NCI-H2081 treated with DMSO at 0.1 percent for 48 hours (cell line): ENCODE results near the gene KCP.
"Not testable (repeated sequence)": the region's sequence is repeated elsewhere in the genome, so short reads cannot be mapped to it uniquely, and the experiment has no call there.

Experiments
- DNase-seq: peaks from one replicate; lab custom pipeline; 2025; lab: John Stamatoyannopoulos, UW

KCP gene

GRCh38 chr7:128910569-128910945 is at the start of gene KCP:
KCP (minus strand) TSS chr7:128910709; CDS start chr7:128910676, 33 bp downstream.
- no peak for DNase-seq

- no peak for DNase-seq
Measured at GRCh38 chr7:128959296-128959695, 48.8 kb upstream of the KCP start.

GRCh38 chr7:128955981-128956380 is 45.5 kb upstream of the KCP start:
- DNase-seq: no peak

- DNase-seq: no peak
Measured at GRCh38 chr7:128954830-128955802, 44.6 kb upstream of the KCP start.

GRCh38 chr7:128954150-128954549 is 43.6 kb upstream of the KCP start:
- no peak for DNase-seq

- no peak for DNase-seq
Measured at GRCh38 chr7:128951296-128951695, 40.8 kb upstream of the KCP start.

DNA sequence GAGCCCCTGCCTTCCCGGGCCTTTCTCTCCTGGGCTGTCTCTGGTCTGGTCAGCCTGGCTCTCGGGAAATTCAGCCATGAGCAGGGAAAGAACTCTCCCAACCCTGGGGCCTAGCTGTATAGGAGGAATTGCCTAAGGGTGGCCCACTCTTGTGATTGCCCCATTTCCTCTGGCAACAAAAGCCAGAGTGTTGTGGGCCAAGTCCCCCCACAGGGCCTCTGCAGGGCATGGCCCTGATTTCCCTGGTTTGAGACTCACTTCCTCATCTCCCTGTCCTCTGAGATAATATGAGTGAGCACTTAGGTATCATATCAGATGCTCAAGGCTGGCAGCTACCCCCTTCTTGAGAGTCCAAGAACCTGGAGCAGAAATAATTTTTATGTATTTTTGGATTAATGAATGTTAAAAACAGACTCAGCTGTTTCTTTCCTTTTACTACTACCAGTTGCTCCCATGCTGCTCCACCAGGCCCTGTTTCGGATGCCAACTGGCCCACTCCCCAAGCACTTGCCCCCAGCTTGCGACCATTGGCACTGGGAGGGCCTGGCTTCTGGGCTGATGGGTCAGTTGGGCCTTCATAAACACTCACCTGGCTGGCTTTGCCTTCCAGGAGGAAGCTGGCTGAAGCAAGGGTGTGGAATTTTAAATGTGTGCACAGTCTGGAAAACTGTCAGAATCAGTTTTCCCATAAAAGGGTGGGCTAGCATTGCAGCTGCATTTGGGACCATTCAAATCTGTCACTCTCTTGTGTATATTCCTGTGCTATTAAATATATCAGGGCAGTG is 38.7 kb upstream of the KCP start:
- DNase-seq: no peak

- no peak for DNase-seq
Measured at GRCh38 chr7:128948312-128948973, 37.9 kb upstream of the KCP start.

- DNase-seq: no peak
Measured at GRCh38 chr7:128947854-128948253, 37.3 kb upstream of the KCP start.

GRCh38 chr7:128946936-128947830 is 36.7 kb upstream of the KCP start:
- no peak for DNase-seq

- DNase-seq: no peak
Measured at GRCh38 chr7:128945668-128946366, 35.3 kb upstream of the KCP start.

DNA sequence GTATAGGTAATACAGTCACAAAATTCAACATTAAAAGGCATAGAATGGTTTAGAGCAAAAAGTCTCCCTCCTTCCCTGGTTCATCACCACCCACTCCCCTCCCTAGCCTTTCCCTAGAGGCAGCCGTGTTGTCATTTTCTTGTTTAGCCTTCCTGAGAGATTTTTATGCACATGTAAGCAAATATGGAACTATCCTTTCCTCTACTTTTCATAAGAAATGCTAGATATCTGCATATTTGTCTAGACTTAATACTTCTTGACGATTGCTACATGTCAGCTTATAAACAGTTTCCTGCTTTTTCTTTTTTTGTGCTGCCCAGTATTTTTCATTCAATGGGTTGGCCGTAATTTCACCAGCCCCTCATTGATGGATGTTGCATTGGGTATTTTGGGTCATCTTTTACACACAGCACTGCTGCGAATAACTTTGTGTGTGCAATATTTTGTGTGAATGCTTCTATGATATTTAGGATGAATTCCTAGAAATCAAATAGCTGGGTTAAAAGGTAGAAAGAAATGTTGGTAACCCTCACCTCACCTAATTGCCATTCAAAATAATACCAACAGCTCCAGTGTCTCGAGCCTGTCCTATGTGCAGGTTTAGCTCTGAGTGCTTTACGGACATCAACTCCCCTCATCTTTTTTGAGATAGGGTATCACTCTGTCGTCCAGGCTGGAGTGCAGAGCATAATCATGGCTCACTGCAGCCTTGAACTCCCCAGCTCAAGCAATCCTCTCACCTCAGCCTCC is 34.2 kb upstream of the KCP start:
- no peak for DNase-seq

DNA sequence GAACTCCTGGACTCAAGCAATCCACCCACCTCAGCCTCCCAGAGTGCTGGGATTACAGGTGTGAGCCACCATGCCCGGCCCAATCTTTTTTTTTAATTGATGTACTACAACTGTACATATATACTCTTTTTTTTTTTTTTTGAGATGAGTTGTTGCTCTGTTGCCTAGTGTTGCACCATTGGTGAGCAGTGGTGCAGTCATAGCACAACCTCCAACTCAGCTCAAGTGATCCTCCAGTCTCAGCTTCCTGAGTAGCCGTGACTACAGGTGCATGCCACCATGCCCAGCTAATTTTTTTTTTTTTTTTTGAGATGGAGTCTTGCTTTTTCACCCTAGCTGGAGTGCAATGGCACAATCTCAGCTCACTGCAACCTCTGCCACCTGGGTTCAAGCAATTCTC is 32.7 kb upstream of the KCP start:
- not testable (repeated sequence) for DNase-seq

DNA sequence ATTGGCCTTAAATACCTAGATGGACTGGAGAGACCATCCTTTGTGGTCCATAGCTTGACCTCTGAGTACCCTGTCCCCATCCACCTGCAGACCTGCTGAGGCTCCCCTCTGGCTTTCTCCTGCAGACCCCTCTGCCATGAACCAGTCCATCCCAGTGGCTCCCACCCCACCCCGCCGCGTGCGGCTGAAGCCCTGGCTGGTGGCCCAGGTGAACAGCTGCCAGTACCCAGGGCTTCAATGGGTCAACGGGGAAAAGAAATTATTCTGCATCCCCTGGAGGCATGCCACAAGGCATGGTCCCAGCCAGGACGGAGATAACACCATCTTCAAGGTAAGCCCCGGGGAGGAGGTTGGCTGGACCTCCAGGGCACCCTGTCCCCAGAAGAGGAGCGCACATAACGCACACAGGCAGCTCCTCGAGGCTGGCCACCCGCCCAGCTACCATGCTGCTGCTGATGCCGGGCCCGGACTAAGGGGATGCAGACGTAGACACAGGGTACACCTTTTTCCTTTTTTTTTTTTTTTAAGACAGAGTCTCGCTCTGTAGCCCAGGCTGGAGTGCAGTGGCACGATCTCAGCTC is 31.5 kb upstream of the KCP start:
- DNase-seq: no peak

DNA sequence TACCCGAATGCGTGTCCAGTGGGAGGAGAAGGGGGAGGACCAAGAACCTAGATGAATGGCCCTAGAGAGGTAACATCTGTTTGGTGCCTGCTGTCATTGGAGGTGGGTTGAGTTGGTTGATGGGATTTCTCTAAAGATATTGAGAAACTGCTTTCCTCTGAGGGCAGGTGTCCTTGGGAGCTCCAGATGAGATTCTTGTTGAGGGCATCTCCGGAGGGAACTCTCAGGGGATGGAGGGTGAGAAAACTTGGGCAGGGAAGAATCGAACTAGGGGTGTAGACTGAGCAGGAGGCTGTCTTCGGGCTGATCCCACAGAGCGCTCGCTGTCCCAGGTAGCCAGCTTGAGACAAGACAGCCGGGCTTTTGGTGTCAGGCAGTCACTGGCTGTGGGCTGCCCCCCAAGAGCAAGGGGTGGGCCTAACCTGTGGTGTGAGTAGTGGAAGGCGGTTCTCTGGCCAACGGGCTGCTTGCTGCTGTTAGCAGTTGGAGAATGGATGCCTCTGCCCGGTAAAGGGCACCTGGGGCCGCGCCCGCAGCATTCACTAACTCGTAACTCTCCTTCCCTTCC is 30.9 kb upstream of the KCP start:
- DNase-seq: no peak

- no peak for DNase-seq
Measured at GRCh38 chr7:128940494-128941322, 30.2 kb upstream of the KCP start.

- DNase-seq: no peak
Measured at GRCh38 chr7:128939861-128940410, 29.4 kb upstream of the KCP start.
